Fibroblast of villous mesenchyme (primary cell): ENCODE results near the gene C14orf180. TPM values are rescaled to one million over a fixed set of nuclear protein-coding genes. Genes with fewer than 3 reads are reported as not detected.

Experiments used
- DNase-seq: peaks from one replicate; pipeline ENCODE4 v3.0.0-alpha.2; 2010; ENCODE audit warnings: low read depth
- H3K4me3 ChIP-seq: 2 replicates; pipeline ENCODE4 v1.5.1; 2011; ENCODE audit warnings: low read depth, mild to moderate bottlenecking, low read length
- CTCF ChIP-seq: IDR thresholded peaks from 2 replicates; pipeline ENCODE4 v1.5.1; 2012; ENCODE audit warnings: low read depth, mild to moderate bottlenecking, low read length; ENCODE audit not compliant: insufficient read depth
- total RNA-seq: library from RNA; depleted of rRNA; stranded (reverse); fragments of >200 nt; gene quantifications from 2 replicates; pipeline ENCODE4 v1.2.3, GENCODE V29; 2012

The C14orf180 gene
- total RNA-seq, 1 donor: not detected

GRCh38 chr14:104624939-104625338, 45.4 kb downstream of the C14orf180 start:
- no peak overlapping the region for H3K4me3 ChIP-seq
- no peak for TF ChIP-seq CTCF
- DNase-seq: no peak

- no peak for TF ChIP-seq CTCF
- no peak for DNase-seq
- no peak overlapping the region for H3K4me3 ChIP-seq
Measured at GRCh38 chr14:104632781-104633180, 53.2 kb downstream of the C14orf180 start.

- H3K4me3 ChIP-seq: no peak overlapping the region
- TF ChIP-seq CTCF: no peak
- no peak for DNase-seq
Measured at GRCh38 chr14:104633276-104634137, 53.9 kb downstream of the C14orf180 start.

- no peak for TF ChIP-seq CTCF
- no peak overlapping the region for H3K4me3 ChIP-seq
- no peak for DNase-seq
Measured at GRCh38 chr14:104634138-104634760, 54.7 kb downstream of the C14orf180 start.

- DNase-seq: no peak
- no peak overlapping the region for H3K4me3 ChIP-seq
Measured at GRCh38 chr14:104634886-104635570, 55.5 kb downstream of the C14orf180 start.

GRCh38 chr14:104635717-104636116, 56.2 kb downstream of the C14orf180 start:
- DNase-seq: no peak
- TF ChIP-seq CTCF: no peak
- H3K4me3 ChIP-seq: no peak overlapping the region

More at GRCh38 chr14:104634886-104635570, 55.5 kb downstream of the C14orf180 start:
- TF ChIP-seq CTCF: no peak
